NCI-H524 (cell line): ENCODE data around the gene CREB3L2.
A peak's percentile ranks its signal among the peaks of the same experiment; 100 is the strongest.
"Not testable (repeated sequence)": the region's sequence is repeated elsewhere in the genome, so short reads cannot be mapped to it uniquely, and the experiment has no call there.

Experiments
- DNase-seq, 2 experiments: peaks; one replicate each; lab custom pipeline; 2025; lab: John Stamatoyannopoulos, UW

The CREB3L2 gene

DNA sequence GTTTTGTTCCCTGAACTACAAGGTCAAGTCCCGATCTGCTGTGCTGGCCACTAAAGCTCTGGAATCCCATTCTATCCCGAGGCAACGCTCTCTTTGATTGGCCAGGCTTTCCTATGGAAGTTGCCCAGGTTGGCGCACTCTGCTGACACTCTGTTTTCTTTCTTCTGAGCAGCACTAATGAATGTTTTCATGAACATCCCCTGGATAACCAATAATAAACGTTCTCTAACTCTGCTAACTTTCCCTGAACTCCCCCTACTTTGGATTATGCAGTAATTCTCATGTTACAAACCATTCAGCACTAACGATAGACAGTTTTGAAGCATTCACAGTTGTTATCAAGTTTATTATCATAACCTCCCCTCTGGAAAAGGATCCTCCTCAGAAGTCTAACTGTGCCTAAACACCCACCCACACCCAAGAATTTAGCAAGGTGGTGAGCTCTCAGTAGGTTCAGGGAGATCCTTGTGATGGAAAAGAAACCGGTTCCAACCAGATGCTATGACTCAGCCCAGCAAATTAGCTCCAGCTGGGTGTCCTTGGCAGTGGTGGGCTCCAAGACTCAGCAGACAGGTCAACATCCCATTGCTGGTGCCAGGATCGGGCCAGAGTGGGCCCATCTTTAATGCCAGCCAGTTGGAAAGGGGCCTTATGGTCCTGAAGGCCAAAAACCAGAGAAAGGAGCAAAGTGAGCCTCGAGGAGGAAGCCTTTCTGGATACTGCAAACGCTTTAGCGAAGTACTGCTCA is 68.4 kb downstream of the CREB3L2 start:
- no peak for DNase-seq

DNA sequence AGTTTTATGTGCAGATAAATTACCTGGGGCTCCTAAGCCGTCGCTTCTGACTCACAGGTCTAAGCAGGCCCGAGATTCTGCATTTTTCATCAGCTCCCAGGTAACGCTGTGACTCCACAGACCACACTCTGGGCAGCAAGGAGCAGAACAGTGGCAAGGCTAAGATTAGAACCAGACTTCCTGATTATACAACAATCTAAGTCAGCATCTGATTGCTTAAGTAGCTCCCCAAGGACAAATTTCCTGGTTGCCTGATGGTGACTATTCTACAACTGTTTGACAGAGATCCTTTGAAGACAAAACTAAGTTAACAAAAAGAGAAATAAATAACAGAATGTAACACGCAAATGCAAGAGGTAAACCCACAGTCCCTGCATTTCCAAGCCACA is 69.0 kb downstream of the CREB3L2 start:
- DNase-seq, result no peak

GRCh38 chr7:137931823-137932222 is 70.1 kb downstream of the CREB3L2 start:
- no peak for DNase-seq

GRCh38 chr7:137930581-137930980 is 71.3 kb downstream of the CREB3L2 start:
- no peak for DNase-seq

GRCh38 chr7:137928626-137929025 is 73.3 kb downstream of the CREB3L2 start:
- DNase-seq, result no peak

GRCh38 chr7:137927386-137927785 is 74.5 kb downstream of the CREB3L2 start:
- no peak for DNase-seq

- not testable (repeated sequence) for DNase-seq
Observed at GRCh38 chr7:137926206-137926605, 75.7 kb downstream of the CREB3L2 start.

DNA sequence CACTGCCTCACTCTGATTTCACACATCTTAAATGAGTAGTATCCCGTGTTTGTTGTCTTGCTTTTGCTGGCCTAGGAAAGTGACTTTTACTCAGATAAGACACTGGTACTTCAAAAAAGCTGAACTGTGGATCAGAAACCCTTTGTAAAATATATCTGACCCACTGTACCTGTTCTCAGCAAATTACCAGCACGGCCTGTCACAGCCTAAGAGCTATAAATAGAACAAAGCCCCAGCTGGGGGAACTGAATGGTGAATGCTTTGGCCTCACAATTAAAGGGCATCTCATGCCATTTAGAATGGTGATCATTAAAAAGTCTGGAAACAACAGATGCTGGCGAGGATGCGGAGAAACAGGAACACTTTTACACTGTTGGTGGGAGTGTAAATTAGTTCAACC is 76.1 kb downstream of the CREB3L2 start:
- DNase-seq, result no peak

- DNase-seq, result no peak
Observed at GRCh38 chr7:137925091-137925490, 76.8 kb downstream of the CREB3L2 start.

DNA sequence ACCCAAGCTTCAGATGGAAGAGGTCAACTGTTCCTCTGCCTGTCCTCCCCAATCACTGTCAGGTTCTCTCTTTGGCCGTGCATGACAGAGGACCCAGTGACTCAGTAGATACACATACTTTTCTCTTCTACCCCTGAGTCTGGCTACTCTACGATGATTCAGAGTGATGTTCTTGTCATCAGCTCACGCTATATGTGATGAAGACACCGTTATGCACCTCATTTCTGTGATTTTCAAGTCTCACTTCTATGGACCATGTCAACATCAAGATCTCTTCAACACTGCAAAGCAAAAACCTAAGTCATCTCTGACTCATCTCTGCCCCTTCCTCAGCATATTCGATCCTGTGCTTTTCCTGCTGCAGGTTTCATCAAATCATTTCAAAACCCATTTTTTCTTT is 78.5 kb downstream of the CREB3L2 start:
- DNase-seq, result no peak

- DNase-seq, result no peak
Observed at GRCh38 chr7:137920637-137921399, 81.1 kb downstream of the CREB3L2 start.

GRCh38 chr7:137919987-137920386 is 81.9 kb downstream of the CREB3L2 start:
- no peak for DNase-seq

DNA sequence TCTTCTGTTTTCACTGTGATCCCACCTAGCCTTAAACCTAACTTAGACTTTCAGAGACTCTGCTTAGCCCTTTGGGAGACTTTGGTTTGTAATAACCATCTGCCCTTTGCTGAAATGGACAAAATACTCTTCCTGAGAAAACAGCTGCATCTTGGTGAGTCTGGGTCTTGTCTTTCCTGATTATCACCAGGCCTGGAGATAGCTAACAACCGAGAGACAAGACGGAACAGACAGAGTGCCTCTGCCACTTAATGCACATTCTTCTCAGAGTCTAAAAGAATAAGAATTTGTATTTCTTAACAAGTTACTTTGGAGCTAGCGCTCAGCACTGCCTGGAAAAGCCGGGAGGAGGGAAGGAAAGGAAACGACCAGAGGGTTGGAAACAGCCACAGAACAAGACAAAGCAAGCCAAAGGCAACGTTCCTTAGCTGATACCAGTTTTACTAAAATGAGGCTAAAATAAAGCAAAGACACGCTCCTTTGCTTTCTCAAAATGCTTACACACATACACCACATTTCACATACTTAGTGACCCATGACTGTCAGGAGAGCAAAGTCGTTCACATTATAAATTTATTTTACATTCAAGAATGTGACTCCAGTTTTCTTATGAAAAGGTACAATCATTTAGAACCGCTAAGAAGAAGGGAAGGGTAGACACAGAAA is 84.8 kb downstream of the CREB3L2 start:
- DNase-seq, result no peak

DNA sequence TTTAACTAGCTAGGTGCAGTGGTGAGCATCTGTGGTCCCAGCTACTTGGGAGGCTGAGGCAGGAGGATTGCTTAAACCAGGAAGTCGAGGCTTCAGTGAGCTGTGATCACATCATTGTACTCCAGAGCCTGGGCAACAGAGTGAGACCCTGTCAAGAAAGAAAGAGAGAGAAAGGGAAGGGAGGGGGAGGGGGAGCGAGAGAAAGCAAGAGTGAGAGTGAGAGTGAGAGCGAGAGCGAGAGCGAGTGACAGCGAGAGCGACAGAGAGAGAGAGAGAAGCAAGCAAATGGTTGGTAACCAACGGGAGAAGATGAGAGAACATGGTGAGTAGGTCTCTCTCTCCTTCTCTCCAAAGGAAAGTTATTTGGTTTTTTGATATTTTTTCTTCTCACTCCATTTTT is 85.3 kb downstream of the CREB3L2 start:
- DNase-seq, result no peak

GRCh38 chr7:137915266-137915665 is 86.6 kb downstream of the CREB3L2 start:
- DNase-seq, result no peak

DNA sequence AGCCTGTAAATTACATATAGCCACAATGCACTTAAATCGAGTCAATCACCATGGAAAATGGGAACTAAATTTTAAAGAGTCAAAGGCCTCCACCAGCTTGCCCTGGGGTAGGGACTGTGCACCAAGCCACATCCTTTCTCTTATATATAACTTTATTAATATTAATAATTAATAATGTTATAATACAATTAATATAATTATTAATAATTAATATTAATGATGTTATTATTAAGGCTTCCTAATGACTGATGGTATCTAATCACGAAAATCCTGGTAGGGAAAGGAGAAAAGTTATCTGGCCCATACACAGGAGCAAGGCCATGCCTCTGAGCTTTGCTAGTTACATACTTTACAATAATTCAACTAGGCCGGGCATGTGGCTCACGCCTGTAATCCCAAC is 87.9 kb downstream of the CREB3L2 start:
- DNase-seq, result no peak

DNA sequence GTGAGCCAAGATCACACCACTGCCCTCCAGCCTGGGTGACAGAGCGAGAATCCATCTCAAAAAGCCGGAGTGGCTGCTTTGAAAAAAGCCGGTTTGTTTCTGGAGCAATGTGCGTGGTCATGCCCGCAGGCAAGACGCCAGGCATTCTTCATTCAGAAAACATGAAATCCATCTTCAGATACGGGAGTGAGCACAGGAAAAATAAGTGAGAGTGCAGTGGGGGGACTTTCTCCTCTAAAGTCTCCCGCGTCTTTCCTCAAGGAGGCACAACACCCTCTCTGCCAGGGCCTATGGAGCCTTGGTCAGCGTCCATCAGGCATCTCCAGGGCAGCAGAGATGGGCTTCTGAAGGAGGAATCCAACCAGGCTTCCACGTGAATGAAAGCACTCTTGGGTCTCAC is 92.8 kb downstream of the CREB3L2 start:
- no peak for DNase-seq

DNA sequence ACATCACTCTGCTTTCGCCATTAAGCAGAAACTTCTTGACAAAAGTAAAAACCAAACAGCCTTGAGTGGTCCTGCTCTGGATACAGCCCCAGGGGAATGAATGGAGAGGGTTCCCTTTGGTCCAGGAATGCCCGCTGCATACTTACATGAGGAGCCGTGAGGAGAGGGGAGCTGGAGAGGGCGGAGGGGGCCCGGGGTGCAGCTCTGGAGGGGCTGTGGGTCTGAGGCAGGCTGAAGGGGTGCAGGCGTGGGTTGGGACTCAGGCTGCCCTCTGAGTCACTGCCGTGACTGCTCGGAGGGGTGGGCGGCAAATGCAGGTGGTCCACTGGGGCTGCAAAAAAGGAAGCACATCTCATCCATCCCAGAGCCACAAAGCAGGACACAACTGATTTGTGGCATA is 93.8 kb downstream of the CREB3L2 start:
- DNase-seq, result no peak

DNA sequence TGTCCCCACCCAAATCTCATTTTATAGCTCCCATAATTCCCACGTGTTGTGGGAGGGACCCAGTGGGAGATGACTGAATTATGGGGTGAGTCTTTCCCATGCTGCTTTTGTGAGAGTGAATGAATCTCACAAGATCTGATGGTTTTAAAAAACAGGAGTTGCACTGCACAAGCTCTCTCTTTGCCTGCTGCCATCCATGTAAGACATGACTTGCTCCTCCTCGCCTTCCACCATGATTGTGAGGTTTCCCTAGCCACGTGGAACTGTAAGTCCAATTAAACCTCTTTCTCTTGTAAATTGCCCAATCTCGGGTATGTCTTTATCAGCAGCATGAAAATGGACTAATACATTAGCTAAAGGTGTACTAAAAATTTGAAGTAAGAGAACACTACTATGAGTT is 95.2 kb downstream of the CREB3L2 start:
- DNase-seq, result not testable (repeated sequence)

DNA sequence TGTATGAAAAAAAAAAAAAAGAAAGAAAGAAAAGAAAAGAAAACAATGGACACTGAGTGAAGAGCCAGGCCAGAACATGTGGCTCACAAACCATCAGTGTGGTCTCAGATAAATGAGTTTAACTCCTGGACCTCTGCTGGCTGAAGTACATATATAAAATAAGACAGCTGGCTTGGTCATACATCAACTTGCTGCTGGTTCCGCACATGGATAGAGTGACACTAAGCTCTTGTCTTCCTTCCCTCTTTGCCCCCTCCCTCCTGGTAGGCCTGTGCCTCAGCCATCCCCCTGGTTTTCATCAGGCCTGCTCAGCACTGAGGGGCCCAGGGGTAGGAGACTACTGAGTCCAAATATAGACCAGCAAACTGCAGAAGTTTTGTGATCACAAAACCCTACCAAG is 97.1 kb downstream of the CREB3L2 start:
- DNase-seq, result peak; percentile 6 to 57

DNA sequence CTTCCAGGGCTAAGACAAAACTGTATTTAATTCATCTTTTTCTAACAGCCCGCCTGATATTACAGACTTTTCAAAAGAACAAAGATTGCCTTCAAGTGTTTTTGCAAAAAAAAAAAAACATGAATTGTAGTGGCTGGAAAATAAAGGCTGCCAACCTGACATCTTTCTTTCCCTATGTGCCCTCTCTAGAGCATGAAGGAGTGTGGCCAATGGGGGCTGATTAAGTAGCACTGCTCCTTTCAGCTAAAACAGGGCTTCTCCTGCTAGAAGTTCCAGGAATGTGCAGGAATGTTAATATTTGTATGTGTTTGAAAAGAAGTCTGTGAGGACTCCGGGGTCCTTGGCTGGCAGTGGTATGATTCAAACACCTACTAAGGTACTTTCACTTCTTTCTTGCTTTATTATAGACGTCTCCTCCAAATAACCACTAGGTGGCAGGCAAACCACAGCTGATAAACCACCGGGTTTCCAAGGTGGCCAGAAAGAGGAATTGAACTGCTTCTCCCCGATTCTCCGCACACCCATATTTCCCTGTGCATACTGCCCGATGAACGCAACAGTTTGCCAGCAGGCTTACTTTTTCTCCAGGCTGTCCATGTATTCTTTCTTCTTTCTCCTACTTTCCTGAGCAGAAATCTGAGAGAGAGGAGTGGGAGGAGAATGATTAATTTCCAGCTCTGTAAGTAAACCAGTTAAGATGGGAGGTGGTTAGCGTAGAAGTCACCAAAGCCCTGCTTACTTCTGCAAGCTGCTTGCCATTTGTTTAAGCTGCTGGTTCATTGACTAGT is 98.3 kb downstream of the CREB3L2 start:
- DNase-seq, result peak; percentile 23 to 68

- no peak for DNase-seq
Observed at GRCh38 chr7:137900137-137900536, 101.7 kb downstream of the CREB3L2 start.
